Prostate gland (tissue), 2 donors: Measurements from ENCODE around the gene SETBP1.

ENCODE experiments used
- POLR2A ChIP-seq: fragments of 450-650 bp; IDR thresholded peaks from one replicate; pipeline ENCODE4 v1.6.1; 2016; ENCODE audit warnings: antibody characterized with exemption, mild to moderate bottlenecking
- TF ChIP-seq, protein P1 (sequence below), 4 experiments: fragments of 200-600 bp in 2 of 4; fragments of 450-650 bp in 2 of 4; sonication (generic) in 2 of 4; IDR thresholded peaks; 1 replicate in 3 of 4; 2 replicates in 1 of 4; pipeline ENCODE4 v1.5.1; 2016 to 2019; ENCODE audit warnings: antibody characterized with exemption in 4 of 4, mild to moderate bottlenecking in 2 of 4, moderate library complexity in 2 of 4

DNA sequence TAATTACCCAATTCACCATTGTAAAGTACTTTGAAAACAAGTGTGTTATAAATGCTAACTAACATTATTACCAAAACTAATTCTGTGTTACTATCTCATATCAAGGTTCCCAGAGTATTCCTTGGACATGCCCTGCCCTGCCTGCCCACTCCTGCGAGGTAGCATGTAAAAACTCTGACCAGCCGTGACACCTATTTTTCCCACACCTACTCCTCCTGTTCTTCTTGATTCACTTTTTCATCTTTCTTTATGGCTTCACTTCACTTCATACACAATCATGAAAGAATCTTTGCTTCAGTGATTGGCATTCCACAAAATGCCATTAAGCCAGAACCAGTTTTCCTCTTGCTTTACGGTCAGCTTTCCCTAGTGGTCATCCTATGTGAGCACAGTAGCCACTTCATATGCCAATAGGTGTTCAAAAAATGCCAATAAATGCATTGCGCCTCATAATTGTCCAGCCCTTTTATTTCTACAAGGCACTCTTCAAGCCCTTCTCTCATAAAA lies 42.6 kb upstream of the SETBP1 start:
- TF ChIP-seq POLR2A: no peak
- TF ChIP-seq, protein P1, sequence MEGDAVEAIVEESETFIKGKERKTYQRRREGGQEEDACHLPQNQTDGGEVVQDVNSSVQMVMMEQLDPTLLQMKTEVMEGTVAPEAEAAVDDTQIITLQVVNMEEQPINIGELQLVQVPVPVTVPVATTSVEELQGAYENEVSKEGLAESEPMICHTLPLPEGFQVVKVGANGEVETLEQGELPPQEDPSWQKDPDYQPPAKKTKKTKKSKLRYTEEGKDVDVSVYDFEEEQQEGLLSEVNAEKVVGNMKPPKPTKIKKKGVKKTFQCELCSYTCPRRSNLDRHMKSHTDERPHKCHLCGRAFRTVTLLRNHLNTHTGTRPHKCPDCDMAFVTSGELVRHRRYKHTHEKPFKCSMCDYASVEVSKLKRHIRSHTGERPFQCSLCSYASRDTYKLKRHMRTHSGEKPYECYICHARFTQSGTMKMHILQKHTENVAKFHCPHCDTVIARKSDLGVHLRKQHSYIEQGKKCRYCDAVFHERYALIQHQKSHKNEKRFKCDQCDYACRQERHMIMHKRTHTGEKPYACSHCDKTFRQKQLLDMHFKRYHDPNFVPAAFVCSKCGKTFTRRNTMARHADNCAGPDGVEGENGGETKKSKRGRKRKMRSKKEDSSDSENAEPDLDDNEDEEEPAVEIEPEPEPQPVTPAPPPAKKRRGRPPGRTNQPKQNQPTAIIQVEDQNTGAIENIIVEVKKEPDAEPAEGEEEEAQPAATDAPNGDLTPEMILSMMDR (IDR thresholded peaks at IDR 0.05): no peak
